Astrocyte (in vitro differentiated cells and primary cell): Measurements from ENCODE around the gene SNIP1. TPM values are rescaled to one million over a fixed set of nuclear protein-coding genes. Genes with fewer than 3 reads are reported as not detected.

Experiments used
- DNase-seq: peaks from one replicate; pipeline ENCODE4 v3.0.0-alpha.2; 2010; ENCODE audit warnings: low read depth
- FAIRE-seq: peaks from 2 replicates; lab custom pipeline; 2011; peaks lifted over from hg19 to GRCh38; lab: Jason Lieb, UNC
- H2AFZ ChIP-seq: 2 replicates; pipeline ENCODE4 v1.6.0; 2012; ENCODE audit warnings: low read depth, low read length, inconsistent platforms
- H3K27ac ChIP-seq: 2 replicates; pipeline ENCODE4 v1.5.1; 2011; ENCODE audit warnings: low read depth, low read length, inconsistent platforms
- H3K27me3 ChIP-seq: 2 replicates; pipeline ENCODE4 v1.6.0; 2011; ENCODE audit warnings: low read length, inconsistent platforms; ENCODE audit not compliant: insufficient read depth
- H3K36me3 ChIP-seq: 2 replicates; pipeline ENCODE4 v1.5.1; 2011; ENCODE audit warnings: low read length, inconsistent platforms; ENCODE audit not compliant: insufficient read depth
- H3K4me1 ChIP-seq: 2 replicates; pipeline ENCODE4 v1.5.1; 2011; ENCODE audit warnings: low read length, inconsistent platforms; ENCODE audit not compliant: insufficient read depth
- H3K4me2 ChIP-seq: 2 replicates; pipeline ENCODE4 v1.6.0; 2012; ENCODE audit warnings: low read length, inconsistent platforms
- H3K4me3 ChIP-seq: 2 replicates; pipeline ENCODE4 v1.5.1; 2011; ENCODE audit warnings: low read depth, mild to moderate bottlenecking, low read length, inconsistent platforms; ENCODE audit not compliant: insufficient read depth
- H3K79me2 ChIP-seq: 2 replicates; pipeline ENCODE4 v1.6.0; 2012; ENCODE audit warnings: mild to moderate bottlenecking, low read length, inconsistent platforms; ENCODE audit not compliant: insufficient read depth
- H3K9ac ChIP-seq: 2 replicates; pipeline ENCODE4 v1.6.0; 2012; ENCODE audit warnings: mild to moderate bottlenecking, low read length, inconsistent platforms
- H3K9me3 ChIP-seq: 2 replicates; pipeline ENCODE4 v1.5.1; 2012; ENCODE audit warnings: low read depth, mild to moderate bottlenecking, low read length, inconsistent platforms; ENCODE audit not compliant: insufficient read depth
- H4K20me1 ChIP-seq: 2 replicates; pipeline ENCODE4 v1.6.0; 2012; ENCODE audit warnings: low read length, inconsistent platforms; ENCODE audit not compliant: insufficient read depth
- H3K27ac Mint-ChIP-seq: one replicate; pipeline ENCODE4 v1.8.0; 2021; ENCODE audit warnings: mild to moderate bottlenecking, mixed read lengths; ENCODE audit not compliant: unreplicated experiment
- H3K27me3 Mint-ChIP-seq: one replicate; pipeline ENCODE4 v1.8.0; 2021; ENCODE audit warnings: low read depth, mixed read lengths; ENCODE audit not compliant: unreplicated experiment
- H3K36me3 Mint-ChIP-seq: one replicate; pipeline ENCODE4 v1.8.0; 2021; ENCODE audit warnings: low read depth, mixed read lengths; ENCODE audit not compliant: unreplicated experiment
- H3K4me1 Mint-ChIP-seq: one replicate; pipeline ENCODE4 v1.8.0; 2021; ENCODE audit warnings: low read depth, mixed read lengths; ENCODE audit not compliant: unreplicated experiment
- H3K4me3 Mint-ChIP-seq: one replicate; pipeline ENCODE4 v1.8.0; 2021; ENCODE audit warnings: mild to moderate bottlenecking, moderate library complexity, mixed read lengths; ENCODE audit not compliant: unreplicated experiment
- H3K9me3 Mint-ChIP-seq: one replicate; pipeline ENCODE4 v1.8.0; 2021; ENCODE audit warnings: mild to moderate bottlenecking, mixed read lengths; ENCODE audit not compliant: unreplicated experiment
- CTCF ChIP-seq: IDR thresholded peaks from 2 replicates; pipeline ENCODE4 v1.5.1; 2011; ENCODE audit warnings: low read depth, mild to moderate bottlenecking, inconsistent platforms, low read length, moderate library complexity; ENCODE audit not compliant: insufficient read depth
- EZH2 ChIP-seq: IDR thresholded peaks from 2 replicates; pipeline ENCODE4 v1.6.1; 2012; ENCODE audit warnings: mild to moderate bottlenecking, low read length, inconsistent platforms; ENCODE audit not compliant: insufficient read depth
- total RNA-seq: library from RNA; stranded (reverse); gene quantifications from 2 replicates; pipeline ENCODE4 v1.2.1, GENCODE V29; 2021

SNIP1 gene
- total RNA-seq, 1 donor from 2014 or later: 17.4 TPM

DNA sequence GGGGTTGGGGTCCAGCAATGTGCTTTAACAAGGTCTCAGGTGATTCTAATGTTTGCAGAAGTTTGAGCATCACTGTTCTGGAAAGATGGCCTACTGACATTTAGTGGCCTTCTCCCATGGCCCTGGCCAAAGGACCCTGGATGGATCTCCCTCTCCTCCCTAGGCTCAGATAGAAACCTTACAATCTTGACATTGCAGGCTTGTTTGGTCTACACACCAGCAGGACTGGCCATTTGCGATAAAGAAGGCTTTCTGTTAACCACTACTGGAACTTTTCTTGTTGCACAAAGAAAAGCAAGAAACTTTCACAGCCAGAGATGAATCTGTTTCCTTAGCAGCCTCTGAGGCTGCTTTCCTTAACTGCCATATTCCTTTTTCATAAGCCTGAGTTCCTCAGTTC lies 8.9 kb upstream of the SNIP1 start:
- no peaks in the 10 kb centered on the region for H3K27me3 Mint-ChIP-seq

GRCh38 chr1:37561133-37562132 lies 7.3 kb upstream of the SNIP1 start:
- Histone ChIP-seq H3K36me3 (peaks cover 16% of the 10 kb centered on the region), H3K79me2 (no peaks in the 10 kb centered on the region), H3K9ac (no peak overlapping the region), H3K27me3 (no peaks in the 10 kb centered on the region), H3K27ac (no peak overlapping the region), H3K4me1 (peaks cover 10% of the 10 kb centered on the region), H3K9me3 (no peaks in the 10 kb centered on the region), H3K4me2 (no peak overlapping the region), H2AFZ (no peak overlapping the region), H3K4me3 (no peak overlapping the region), H4K20me1 (no peaks in the 10 kb centered on the region)
- H3K4me1 Mint-ChIP-seq: peaks cover 8% of the 10 kb centered on the region
- FAIRE-seq (no peak), DNase-seq (no peak)
- H3K4me3 Mint-ChIP-seq: no peak overlapping the region
- H3K36me3 Mint-ChIP-seq: peaks cover 11% of the 10 kb centered on the region
- H3K27ac Mint-ChIP-seq: no peak overlapping the region
- no peaks in the 10 kb centered on the region for H3K9me3 Mint-ChIP-seq
- no peaks in the 10 kb centered on the region for H3K27me3 Mint-ChIP-seq
- peak; percentile 38 for TF ChIP-seq CTCF
- no peak for TF ChIP-seq EZH2

More for the DNA sequence above, 8.9 kb upstream of the SNIP1 start:
- no peaks in the 10 kb centered on the region for H3K9me3 Mint-ChIP-seq
- H3K4me1 Mint-ChIP-seq: peaks cover 1% of the 10 kb centered on the region
- peaks cover 18% of the 10 kb centered on the region for H3K36me3 Mint-ChIP-seq
- FAIRE-seq (no peak), DNase-seq (no peak)
- Histone ChIP-seq H3K4me1 (no peaks in the 10 kb centered on the region), H3K4me3 (no peak overlapping the region), H3K9me3 (no peaks in the 10 kb centered on the region), H3K9ac (no peak overlapping the region), H3K27ac (no peak overlapping the region), H3K79me2 (no peaks in the 10 kb centered on the region), H3K4me2 (no peak overlapping the region), H4K20me1 (peaks cover 7% of the 10 kb centered on the region), H2AFZ (no peak overlapping the region), H3K36me3 (peaks cover 31% of the 10 kb centered on the region), H3K27me3 (no peaks in the 10 kb centered on the region)
- H3K4me3 Mint-ChIP-seq: no peak overlapping the region
- TF ChIP-seq EZH2: no peak
- no peak for TF ChIP-seq CTCF
- no peak overlapping the region for H3K27ac Mint-ChIP-seq
